Astrocyte of the spinal cord (primary cell): Measurements from ENCODE around the gene MLNR.

Experiments used
- DNase-seq: peaks from one replicate; pipeline ENCODE4 v3.0.0; 2011; ENCODE audit warnings: low read depth, low spot score
- H3K4me3 ChIP-seq: 2 replicates; pipeline ENCODE4 v1.5.1; 2011; ENCODE audit warnings: low read depth, mild to moderate bottlenecking, low read length, moderate library complexity
- in situ Hi-C: cut with HindIII; loops from 2 replicates; pipeline ENCODE4 v1.10.0; 2017; ENCODE audit warnings: low sequenced_read_pairs
- TF ChIP-seq, protein P1 (sequence below): IDR thresholded peaks from 2 replicates; pipeline ENCODE4 v1.5.1; 2012; ENCODE audit warnings: low read depth, mild to moderate bottlenecking, low read length, inconsistent platforms

The MLNR gene

DNA sequence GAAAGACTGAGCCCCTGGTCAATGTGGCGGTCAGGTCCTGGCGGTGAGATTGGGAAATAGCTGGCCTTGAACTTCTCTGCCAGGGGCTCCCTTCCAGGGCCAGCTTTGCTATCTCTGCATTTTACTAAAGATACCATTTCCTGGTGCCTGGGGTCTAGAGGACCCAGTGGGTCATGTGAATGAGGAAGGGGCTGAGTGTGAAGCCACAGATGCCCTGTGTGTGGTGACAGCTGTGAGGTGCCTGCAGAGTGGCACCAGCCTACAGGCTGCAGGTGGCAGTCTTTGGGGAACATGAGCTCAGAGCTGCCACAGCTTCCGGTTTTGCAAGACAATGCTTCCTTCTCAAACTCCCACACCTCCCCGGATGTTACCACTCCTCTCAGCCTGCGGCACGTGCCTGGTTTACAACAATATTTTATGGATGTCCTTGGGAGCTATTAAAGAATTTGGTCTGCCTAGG is 5.2 kb upstream of the MLNR start:
- DNase-seq: no peak
- H3K4me3 ChIP-seq: no peak overlapping the region
- TF ChIP-seq, protein P1, sequence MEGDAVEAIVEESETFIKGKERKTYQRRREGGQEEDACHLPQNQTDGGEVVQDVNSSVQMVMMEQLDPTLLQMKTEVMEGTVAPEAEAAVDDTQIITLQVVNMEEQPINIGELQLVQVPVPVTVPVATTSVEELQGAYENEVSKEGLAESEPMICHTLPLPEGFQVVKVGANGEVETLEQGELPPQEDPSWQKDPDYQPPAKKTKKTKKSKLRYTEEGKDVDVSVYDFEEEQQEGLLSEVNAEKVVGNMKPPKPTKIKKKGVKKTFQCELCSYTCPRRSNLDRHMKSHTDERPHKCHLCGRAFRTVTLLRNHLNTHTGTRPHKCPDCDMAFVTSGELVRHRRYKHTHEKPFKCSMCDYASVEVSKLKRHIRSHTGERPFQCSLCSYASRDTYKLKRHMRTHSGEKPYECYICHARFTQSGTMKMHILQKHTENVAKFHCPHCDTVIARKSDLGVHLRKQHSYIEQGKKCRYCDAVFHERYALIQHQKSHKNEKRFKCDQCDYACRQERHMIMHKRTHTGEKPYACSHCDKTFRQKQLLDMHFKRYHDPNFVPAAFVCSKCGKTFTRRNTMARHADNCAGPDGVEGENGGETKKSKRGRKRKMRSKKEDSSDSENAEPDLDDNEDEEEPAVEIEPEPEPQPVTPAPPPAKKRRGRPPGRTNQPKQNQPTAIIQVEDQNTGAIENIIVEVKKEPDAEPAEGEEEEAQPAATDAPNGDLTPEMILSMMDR: no peak
- in situ Hi-C loops: no loop called here

- TF ChIP-seq, protein P1: no peak
- DNase-seq: no peak
- no peak overlapping the region for H3K4me3 ChIP-seq
- in situ Hi-C loops: no loop called here
These were observed 3.8 kb upstream of the MLNR start for GRCh38 chr13:49216334-49216733.

- in situ Hi-C loops: no loop called here
- no peak overlapping the region for H3K4me3 ChIP-seq
- TF ChIP-seq, protein P1: no peak
- DNase-seq: no peak
These were observed 2.1 kb upstream of the MLNR start for GRCh38 chr13:49217962-49218492.

- TF ChIP-seq, protein P1: no peak
- H3K4me3 ChIP-seq: no peak overlapping the region
- in situ Hi-C loops: no loop called here
- peak; percentile 2 for DNase-seq
These were observed 1.6 kb upstream of the MLNR start for GRCh38 chr13:49218493-49219051.

- H3K4me3 ChIP-seq: no peak overlapping the region
- DNase-seq: peak; percentile 17
- TF ChIP-seq, protein P1: no peak
- in situ Hi-C loops: no loop called here
These were observed 497 bp upstream of the MLNR start for GRCh38 chr13:49219647-49220035.

DNA sequence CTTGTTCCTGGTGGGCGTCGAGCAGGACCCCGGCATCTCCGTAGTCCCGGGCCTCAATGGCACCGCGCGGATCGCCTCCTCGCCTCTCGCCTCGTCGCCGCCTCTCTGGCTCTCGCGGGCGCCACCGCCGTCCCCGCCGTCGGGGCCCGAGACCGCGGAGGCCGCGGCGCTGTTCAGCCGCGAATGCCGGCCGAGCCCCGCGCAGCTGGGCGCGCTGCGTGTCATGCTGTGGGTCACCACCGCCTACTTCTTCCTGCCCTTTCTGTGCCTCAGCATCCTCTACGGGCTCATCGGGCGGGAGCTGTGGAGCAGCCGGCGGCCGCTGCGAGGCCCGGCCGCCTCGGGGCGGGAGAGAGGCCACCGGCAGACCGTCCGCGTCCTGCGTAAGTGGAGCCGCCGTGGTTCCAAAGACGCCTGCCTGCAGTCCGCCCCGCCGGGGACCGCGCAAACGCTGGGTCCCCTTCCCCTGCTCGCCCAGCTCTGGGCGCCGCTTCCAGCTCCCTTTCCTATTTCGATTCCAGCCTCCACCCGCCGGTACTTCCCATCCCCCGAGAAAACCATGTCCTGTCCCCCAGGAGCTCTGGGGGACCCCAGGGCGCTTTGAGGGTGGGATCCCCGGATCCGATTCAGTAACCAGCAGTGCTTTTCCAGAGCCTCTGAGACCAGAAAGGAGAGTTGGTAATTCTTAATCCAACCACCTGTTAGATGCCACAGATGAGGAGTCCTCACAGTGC is 885 bp downstream of the MLNR start:
- DNase-seq: no peak
- TF ChIP-seq, protein P1: no peak
- in situ Hi-C loops: no loop called here
- H3K4me3 ChIP-seq: no peak overlapping the region
